Stimulated activated CD8-positive, alpha-beta memory T cell treated with anti-CD3 and anti-CD28 coated beads, Interleukin-4, amount 100 ng/mL, for 24 hours (primary cell): ENCODE results near the gene AJM1.
"Not testable (repeated sequence)": the region's sequence is repeated elsewhere in the genome, so short reads cannot be mapped to it uniquely, and the experiment has no call there.

Source experiments
- DNase-seq: peaks from one replicate; pipeline ENCODE4 v3.0.0-alpha.2; 2020; ENCODE audit warnings: low read depth

Gene AJM1

GRCh38 chr9:136842380-136842948 lies at the start of gene AJM1:
Gene AJM1 (plus strand): TSS chr9:136842478. CDS start chr9:136844415, 1,937 bp downstream.
- peak; percentile 68 for DNase-seq

GRCh38 chr9:136793086-136793946 lies 49.0 kb upstream of the AJM1 start:
- DNase-seq, result no peak

GRCh38 chr9:136794281-136794999 lies 47.8 kb upstream of the AJM1 start:
- DNase-seq, result no peak

- DNase-seq, result no peak
Measured at GRCh38 chr9:136795000-136795348, 47.3 kb upstream of the AJM1 start.

- no peak for DNase-seq
Measured at GRCh38 chr9:136796238-136796774, 46.0 kb upstream of the AJM1 start, which contains the start of gene CCDC183. Gene CCDC183 (plus strand): TSS chr9:136796338. CDS start chr9:136796398, 60 bp downstream.

GRCh38 chr9:136796775-136797347 lies 45.4 kb upstream of the AJM1 start:
- DNase-seq, result not testable (repeated sequence)

- DNase-seq, result no peak
Measured at GRCh38 chr9:136798708-136799078, 43.6 kb upstream of the AJM1 start.

GRCh38 chr9:136799079-136799853 lies 43.0 kb upstream of the AJM1 start:
- no peak for DNase-seq

GRCh38 chr9:136799854-136800657 lies 42.2 kb upstream of the AJM1 start:
- DNase-seq, result peak; percentile 91

- no peak for DNase-seq
Measured at GRCh38 chr9:136802321-136802720, 40.0 kb upstream of the AJM1 start.

- not testable (repeated sequence) for DNase-seq
Measured at GRCh38 chr9:136803009-136803550, 39.2 kb upstream of the AJM1 start.

GRCh38 chr9:136803551-136804508 lies 38.4 kb upstream of the AJM1 start:
- no peak for DNase-seq

- DNase-seq, result no peak
Measured at GRCh38 chr9:136804509-136805206, 37.6 kb upstream of the AJM1 start.

- DNase-seq, result no peak
Measured at GRCh38 chr9:136805207-136805740, 37.0 kb upstream of the AJM1 start.

GRCh38 chr9:136806067-136806466 lies 36.2 kb upstream of the AJM1 start:
- no peak for DNase-seq

- DNase-seq, result no peak
Measured at GRCh38 chr9:136806631-136807201, 35.6 kb upstream of the AJM1 start.

GRCh38 chr9:136807281-136808074 lies 34.8 kb upstream of the AJM1 start, which contains the start of gene RABL6:
Gene RABL6 (plus strand): TSS chr9:136807948. CDS start chr9:136808197, 249 bp downstream.
- peak; percentile 71 for DNase-seq
